Upper lobe of left lung (tissue), 6 donors: ENCODE results near the gene FNDC3A. TPM values are rescaled to one million over a fixed set of nuclear protein-coding genes. Genes with fewer than 3 reads are reported as not detected.

Source experiments
- ATAC-seq, 2 donors: fragments of 200-7000 bp; cut with Tn5 transposase; one replicate each; pipeline ENCODE4 v1.9.1; 2022; ENCODE audit warnings: mild to moderate bottlenecking in 2 of 2, moderate library complexity in 2 of 2; ENCODE audit not compliant: low FRiP score in 2 of 2
- DNase-seq, 2 donors: peaks; one replicate each; pipeline ENCODE4 v3.0.0-alpha.2; 2019 to 2020
- H3K27ac ChIP-seq, 4 donors: fragments of 200-600 bp; sonication (generic); one replicate each; pipeline ENCODE4 v1.5.1; 2016 to 2019
- H3K27me3 ChIP-seq, 4 donors: fragments of 200-600 bp; sonication (generic); one replicate each; pipeline ENCODE4 v1.5.1; 2017 to 2019
- H3K36me3 ChIP-seq, 4 donors: fragments of 200-600 bp; sonication (generic); one replicate each; pipeline ENCODE4 v1.5.1; 2016 to 2019
- H3K4me1 ChIP-seq, 4 donors: fragments of 200-600 bp; sonication (generic); one replicate each; pipeline ENCODE4 v1.5.1; 2018 to 2019
- H3K4me3 ChIP-seq, 4 donors: fragments of 200-600 bp; sonication (generic); one replicate each; pipeline ENCODE4 v1.5.1; 2017 to 2019; ENCODE audit warnings: mild to moderate bottlenecking in 2 of 4, moderate library complexity in 1 of 4
- H3K9me3 ChIP-seq, 4 donors: fragments of 200-600 bp; sonication (generic); one replicate each; pipeline ENCODE4 v1.5.1; 2018 to 2019
- EP300 ChIP-seq, 4 donors: sonication (generic); formaldehyde crosslinking; IDR thresholded peaks; one replicate each; pipeline ENCODE4 v1.5.1; 2017; ENCODE audit warnings: antibody characterized with exemption in 4 of 4, control low read depth in 2 of 4
- POLR2A ChIP-seq, 4 donors: fragments of 450-650 bp; IDR thresholded peaks; one replicate each; pipeline ENCODE4 v1.5.1; 2016 to 2017; ENCODE audit warnings: antibody characterized with exemption in 4 of 4, mild to moderate bottlenecking in 2 of 4
- POLR2AphosphoS5 ChIP-seq, 2 donors: sonication (generic); formaldehyde crosslinking; IDR thresholded peaks; one replicate each; pipeline ENCODE4 v1.5.1; 2017; ENCODE audit warnings: antibody characterized with exemption in 2 of 2
- WGBS, 2 donors: methylation state at CpG; one replicate each; pipeline ENCODE4 v1.1.5; 2017 to 2018; 5-methylcytosine and 5-hydroxymethylcytosine counted together
- total RNA-seq, 6 donors: library from RNA; depleted of rRNA in 4 of 6; stranded (reverse); fragments of >200 nt in 4 of 6; gene quantifications; one replicate each; pipeline versions ENCODE4 v1.1.0 to v1.2.1, GENCODE V29; 2016 to 2021
- TF ChIP-seq, protein P1 (sequence below), 6 experiments: fragments of 450-650 bp in 4 of 6; fragments of 200-600 bp in 2 of 6; sonication (generic) in 2 of 6; IDR thresholded peaks; one replicate each; pipeline ENCODE4 v1.5.1; 2016 to 2019; ENCODE audit warnings: antibody characterized with exemption in 6 of 6
- donor health status: DM: no; HTN: no; CAD: no; lungs with moderate emphysema.
- donor health status: DM: no; HTN: yes; CAD: no; lungs with severe emphysema.

Gene FNDC3A
- total RNA-seq, 6 donors from 2014 or later = 22.9 to 62.3 (median 44.6) TPM

- no peak overlapping the region for H3K4me3 ChIP-seq
- H3K27ac ChIP-seq = no peak overlapping the region
- no peaks in the 10 kb centered on the region for H3K27me3 ChIP-seq
- no peaks in the 10 kb centered on the region for H3K4me1 ChIP-seq
- 85 to 92% methylated on average over 3 of the region's 3 CpGs for WGBS, 2 donors
- TF ChIP-seq POLR2AphosphoS5 (IDR thresholded peaks at IDR 0.05) = no peak
- no peak for TF ChIP-seq POLR2A (IDR thresholded peaks at IDR 0.05)
- TF ChIP-seq, protein P1, sequence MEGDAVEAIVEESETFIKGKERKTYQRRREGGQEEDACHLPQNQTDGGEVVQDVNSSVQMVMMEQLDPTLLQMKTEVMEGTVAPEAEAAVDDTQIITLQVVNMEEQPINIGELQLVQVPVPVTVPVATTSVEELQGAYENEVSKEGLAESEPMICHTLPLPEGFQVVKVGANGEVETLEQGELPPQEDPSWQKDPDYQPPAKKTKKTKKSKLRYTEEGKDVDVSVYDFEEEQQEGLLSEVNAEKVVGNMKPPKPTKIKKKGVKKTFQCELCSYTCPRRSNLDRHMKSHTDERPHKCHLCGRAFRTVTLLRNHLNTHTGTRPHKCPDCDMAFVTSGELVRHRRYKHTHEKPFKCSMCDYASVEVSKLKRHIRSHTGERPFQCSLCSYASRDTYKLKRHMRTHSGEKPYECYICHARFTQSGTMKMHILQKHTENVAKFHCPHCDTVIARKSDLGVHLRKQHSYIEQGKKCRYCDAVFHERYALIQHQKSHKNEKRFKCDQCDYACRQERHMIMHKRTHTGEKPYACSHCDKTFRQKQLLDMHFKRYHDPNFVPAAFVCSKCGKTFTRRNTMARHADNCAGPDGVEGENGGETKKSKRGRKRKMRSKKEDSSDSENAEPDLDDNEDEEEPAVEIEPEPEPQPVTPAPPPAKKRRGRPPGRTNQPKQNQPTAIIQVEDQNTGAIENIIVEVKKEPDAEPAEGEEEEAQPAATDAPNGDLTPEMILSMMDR (IDR thresholded peaks at IDR 0.05) = no peak
- TF ChIP-seq EP300 (IDR thresholded peaks at IDR 0.05) = no peak
- no peaks in the 10 kb centered on the region for H3K9me3 ChIP-seq
- H3K36me3 ChIP-seq = no peaks in the 10 kb centered on the region
- DNase-seq = no peak
- ATAC-seq = no peak
Observed at GRCh38 chr13:48944221-48944620, 31.5 kb upstream of the FNDC3A start.

GRCh38 chr13:48945626-48946025 lies 30.1 kb upstream of the FNDC3A start:
- Histone ChIP-seq H3K4me3 (no peak overlapping the region), H3K9me3 (no peaks in the 10 kb centered on the region), H3K36me3 (no peaks in the 10 kb centered on the region), H3K4me1 (no peaks in the 10 kb centered on the region), H3K27ac (no peak overlapping the region), H3K27me3 (no peaks in the 10 kb centered on the region)
- TF ChIP-seq POLR2A (IDR thresholded peaks at IDR 0.05) = no peak
- TF ChIP-seq, protein P1 (IDR thresholded peaks at IDR 0.05) = no peak
- TF ChIP-seq POLR2AphosphoS5 (IDR thresholded peaks at IDR 0.05) = no peak
- no peak for TF ChIP-seq EP300 (IDR thresholded peaks at IDR 0.05)
- WGBS, 2 donors = 81 to 89% methylated on average over 1 of the region's 1 CpG
- DNase-seq (no peak), ATAC-seq (no peak)

GRCh38 chr13:48946163-48946562 lies 29.5 kb upstream of the FNDC3A start:
- Histone ChIP-seq H3K4me3 (no peak overlapping the region), H3K4me1 (no peaks in the 10 kb centered on the region), H3K9me3 (no peaks in the 10 kb centered on the region), H3K36me3 (no peaks in the 10 kb centered on the region), H3K27me3 (no peaks in the 10 kb centered on the region), H3K27ac (no peak overlapping the region)
- no peak for TF ChIP-seq POLR2AphosphoS5 (IDR thresholded peaks at IDR 0.05)
- TF ChIP-seq POLR2A (IDR thresholded peaks at IDR 0.05) = no peak
- TF ChIP-seq, protein P1 (IDR thresholded peaks at IDR 0.05) = no peak
- TF ChIP-seq EP300 (IDR thresholded peaks at IDR 0.05) = no peak
- ATAC-seq (no peak), DNase-seq (no peak)
- 94 to 100% methylated on average over 2 of the region's 2 CpGs for WGBS, 2 donors

- DNase-seq = no peak
- Histone ChIP-seq H3K9me3 (no peaks in the 10 kb centered on the region), H3K4me1 (no peaks in the 10 kb centered on the region), H3K36me3 (no peaks in the 10 kb centered on the region), H3K27me3 (no peaks in the 10 kb centered on the region), H3K4me3 (no peak overlapping the region), H3K27ac (no peak overlapping the region)
- no peak for TF ChIP-seq POLR2A (IDR thresholded peaks at IDR 0.05)
- TF ChIP-seq POLR2AphosphoS5 (IDR thresholded peaks at IDR 0.05) = no peak
- TF ChIP-seq, protein P1 (IDR thresholded peaks at IDR 0.05) = no peak
- TF ChIP-seq EP300 (IDR thresholded peaks at IDR 0.05) = no peak
- 62 to 66% methylated on average over 4 of the region's 4 CpGs for WGBS, 2 donors
- no peak for ATAC-seq
Observed at GRCh38 chr13:48949566-48950500, 25.9 kb upstream of the FNDC3A start.
